Nephron (organoid): Measurements from ENCODE around the gene C2CD3.
A peak's percentile ranks its signal among the peaks of the same experiment; 100 is the strongest.

Source experiments
- H3K27ac Mint-ChIP-seq, 3 experiments: 2 replicates each; pipeline ENCODE4 v1.8.0; 2020; ENCODE audit warnings: mixed read lengths in 3 of 3, mild to moderate bottlenecking in 2 of 3, moderate library complexity in 1 of 3
- H3K27me3 Mint-ChIP-seq: 2 replicates; pipeline ENCODE4 v1.8.0; 2021; ENCODE audit warnings: low read depth, mild to moderate bottlenecking, moderate library complexity, mixed read lengths
- H3K36me3 Mint-ChIP-seq: 2 replicates; pipeline ENCODE4 v1.8.0; 2020; ENCODE audit warnings: low read depth, mixed read lengths
- H3K4me1 Mint-ChIP-seq: 2 replicates; pipeline ENCODE4 v1.8.0; 2020; ENCODE audit warnings: mixed read lengths
- H3K4me3 Mint-ChIP-seq, 3 experiments: 2 replicates each; pipeline ENCODE4 v1.8.0; 2020; ENCODE audit warnings: mild to moderate bottlenecking in 3 of 3, mixed read lengths in 3 of 3, moderate library complexity in 2 of 3
- H3K9me3 Mint-ChIP-seq: 2 replicates; pipeline ENCODE4 v1.8.0; 2020; ENCODE audit warnings: mixed read lengths
- TF ChIP-seq, protein P1 (sequence below), 3 experiments: fragments of 200-600 bp; sonication (generic); IDR thresholded peaks; one replicate each; pipeline ENCODE4 v1.5.0; 2021; ENCODE audit warnings: antibody characterized with exemption in 3 of 3; ENCODE audit not compliant: unreplicated experiment in 3 of 3

Gene C2CD3

DNA sequence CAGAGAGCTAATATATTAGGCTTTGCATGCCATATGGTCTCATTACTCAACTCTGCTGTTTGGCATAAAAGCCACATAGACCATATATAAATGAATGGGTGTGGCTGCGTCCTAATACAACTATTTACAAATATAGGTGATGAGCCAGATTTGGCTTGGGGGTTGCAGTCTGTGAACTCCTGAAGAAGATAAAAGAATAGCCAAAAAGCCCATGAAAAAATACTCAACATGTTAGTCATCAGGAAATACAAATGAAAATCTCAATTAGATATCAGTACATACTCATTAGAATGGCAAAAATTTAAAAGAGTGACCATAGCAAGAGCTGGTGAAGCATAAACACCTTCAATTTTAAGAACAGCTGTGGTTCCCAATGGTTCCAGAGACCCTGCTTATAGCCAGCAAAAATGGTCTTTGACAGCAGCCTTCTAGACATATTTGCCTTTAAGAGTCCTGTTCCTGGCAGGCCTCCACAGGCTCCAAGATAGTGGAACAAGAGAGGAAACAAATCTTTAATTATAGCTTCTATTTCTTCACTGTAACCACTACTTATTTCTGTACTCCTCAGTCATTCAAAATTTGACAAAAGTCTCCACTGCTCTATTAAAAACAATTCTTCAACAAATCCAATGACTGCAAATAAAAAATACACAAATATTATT, 16.1 kb downstream of the C2CD3 start:
- Mint-ChIP-seq H3K27ac (peak overlapping the region in 1 of 3 experiments; percentile 24), H3K9me3 (peaks cover 10% of the 10 kb centered on the region), H3K36me3 (peaks cover 56% of the 10 kb centered on the region), H3K4me1 (peaks cover 6% of the 10 kb centered on the region), H3K4me3 (no peak overlapping the region), H3K27me3 (no peaks in the 10 kb centered on the region)
- TF ChIP-seq, protein P1, sequence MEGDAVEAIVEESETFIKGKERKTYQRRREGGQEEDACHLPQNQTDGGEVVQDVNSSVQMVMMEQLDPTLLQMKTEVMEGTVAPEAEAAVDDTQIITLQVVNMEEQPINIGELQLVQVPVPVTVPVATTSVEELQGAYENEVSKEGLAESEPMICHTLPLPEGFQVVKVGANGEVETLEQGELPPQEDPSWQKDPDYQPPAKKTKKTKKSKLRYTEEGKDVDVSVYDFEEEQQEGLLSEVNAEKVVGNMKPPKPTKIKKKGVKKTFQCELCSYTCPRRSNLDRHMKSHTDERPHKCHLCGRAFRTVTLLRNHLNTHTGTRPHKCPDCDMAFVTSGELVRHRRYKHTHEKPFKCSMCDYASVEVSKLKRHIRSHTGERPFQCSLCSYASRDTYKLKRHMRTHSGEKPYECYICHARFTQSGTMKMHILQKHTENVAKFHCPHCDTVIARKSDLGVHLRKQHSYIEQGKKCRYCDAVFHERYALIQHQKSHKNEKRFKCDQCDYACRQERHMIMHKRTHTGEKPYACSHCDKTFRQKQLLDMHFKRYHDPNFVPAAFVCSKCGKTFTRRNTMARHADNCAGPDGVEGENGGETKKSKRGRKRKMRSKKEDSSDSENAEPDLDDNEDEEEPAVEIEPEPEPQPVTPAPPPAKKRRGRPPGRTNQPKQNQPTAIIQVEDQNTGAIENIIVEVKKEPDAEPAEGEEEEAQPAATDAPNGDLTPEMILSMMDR (IDR thresholded peaks at IDR 0.05; ENCODE audit: unreplicated experiment in 3 of 3) = no peak

DNA sequence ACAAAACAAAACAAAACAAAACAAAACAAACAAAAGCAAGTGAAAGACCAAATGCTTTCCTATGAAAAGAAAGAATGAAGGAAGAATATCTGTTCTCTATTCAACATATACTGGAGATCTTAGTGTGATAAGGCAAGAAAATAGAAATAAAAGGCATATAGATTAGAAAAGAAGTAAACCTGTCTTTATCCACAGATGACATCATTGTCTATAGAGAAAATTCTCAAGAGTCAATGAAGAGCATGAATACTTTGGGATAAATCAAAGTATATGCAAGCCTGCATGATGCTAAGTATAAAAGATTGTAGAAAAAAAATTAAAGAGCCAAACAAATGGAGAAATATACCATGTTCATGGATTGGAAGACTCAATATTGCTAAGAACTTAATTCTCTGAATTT, 17.6 kb downstream of the C2CD3 start:
- H3K36me3 Mint-ChIP-seq = peaks cover 52% of the 10 kb centered on the region
- peaks cover 10% of the 10 kb centered on the region for H3K9me3 Mint-ChIP-seq
- TF ChIP-seq, protein P1 (IDR thresholded peaks at IDR 0.05; ENCODE audit: unreplicated experiment in 3 of 3) = no peak
- no peak overlapping the region for H3K4me3 Mint-ChIP-seq
- no peak overlapping the region for H3K27ac Mint-ChIP-seq
- no peaks in the 10 kb centered on the region for H3K27me3 Mint-ChIP-seq
- H3K4me1 Mint-ChIP-seq = peaks cover 6% of the 10 kb centered on the region

DNA sequence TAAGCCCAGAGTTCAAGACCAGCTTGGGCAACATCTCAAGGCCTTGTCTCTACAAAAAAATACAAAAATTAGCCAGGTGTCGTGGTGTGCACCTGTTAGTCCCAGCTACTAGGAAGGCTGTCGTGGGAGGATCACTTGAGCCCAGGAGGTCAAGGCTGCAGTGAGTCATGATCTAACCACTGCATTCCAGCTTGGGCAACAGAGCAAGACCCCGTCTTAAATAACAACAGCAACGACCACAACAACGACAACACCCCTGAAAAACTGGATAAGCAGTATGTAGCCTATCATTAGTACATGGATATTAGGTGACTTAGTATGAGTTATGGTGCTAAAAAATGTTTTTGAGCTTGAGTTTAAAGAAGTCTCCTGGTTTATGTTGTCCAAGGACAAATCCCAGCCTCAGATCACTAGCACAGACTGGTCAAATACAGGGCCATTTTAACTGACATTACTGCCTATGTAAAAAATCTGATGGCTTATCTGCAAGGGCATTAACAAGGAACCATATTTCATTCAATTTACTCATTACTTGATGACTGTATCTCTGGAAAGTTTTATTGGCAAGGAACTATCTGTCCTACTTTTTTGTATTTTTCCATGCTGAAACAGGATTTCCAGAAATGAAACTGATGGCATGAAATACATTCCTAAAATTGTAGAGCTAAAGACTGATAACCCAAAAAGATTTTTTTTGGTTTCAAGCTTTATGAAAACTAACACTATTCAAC, 23.4 kb downstream of the C2CD3 start:
- Mint-ChIP-seq H3K9me3 (no peaks in the 10 kb centered on the region), H3K27ac (no peak overlapping the region), H3K36me3 (peaks cover 23% of the 10 kb centered on the region), H3K4me3 (no peak overlapping the region), H3K4me1 (no peaks in the 10 kb centered on the region), H3K27me3 (no peaks in the 10 kb centered on the region)
- TF ChIP-seq, protein P1 (IDR thresholded peaks at IDR 0.05; ENCODE audit: unreplicated experiment in 3 of 3) = no peak

DNA sequence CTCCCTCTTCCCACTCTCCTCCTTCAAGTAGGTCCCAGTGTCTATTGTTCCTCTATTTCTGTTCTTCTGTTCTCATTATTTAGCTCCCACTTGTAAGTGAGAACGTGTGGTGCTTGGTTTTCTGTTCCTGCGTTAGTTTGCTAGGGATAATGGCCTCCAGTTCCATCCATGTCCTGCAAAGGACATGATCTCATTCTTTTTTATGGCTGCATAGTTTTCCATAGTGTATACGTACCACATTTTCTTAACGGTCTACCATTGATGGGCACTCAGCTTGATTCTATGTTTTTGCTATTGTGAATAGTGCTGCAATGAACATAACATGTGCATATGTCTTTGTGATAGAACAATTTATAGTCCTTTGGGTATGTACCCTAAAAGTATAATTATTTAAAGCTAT, 26.2 kb downstream of the C2CD3 start:
- H3K4me3 Mint-ChIP-seq = no peak overlapping the region
- TF ChIP-seq, protein P1 (IDR thresholded peaks at IDR 0.05; ENCODE audit: unreplicated experiment in 3 of 3) = no peak
- H3K36me3 Mint-ChIP-seq = peaks cover 11% of the 10 kb centered on the region
- peaks cover 13% of the 10 kb centered on the region for H3K4me1 Mint-ChIP-seq
- H3K27me3 Mint-ChIP-seq = no peaks in the 10 kb centered on the region
- no peak overlapping the region for H3K27ac Mint-ChIP-seq
- H3K9me3 Mint-ChIP-seq = no peaks in the 10 kb centered on the region

DNA sequence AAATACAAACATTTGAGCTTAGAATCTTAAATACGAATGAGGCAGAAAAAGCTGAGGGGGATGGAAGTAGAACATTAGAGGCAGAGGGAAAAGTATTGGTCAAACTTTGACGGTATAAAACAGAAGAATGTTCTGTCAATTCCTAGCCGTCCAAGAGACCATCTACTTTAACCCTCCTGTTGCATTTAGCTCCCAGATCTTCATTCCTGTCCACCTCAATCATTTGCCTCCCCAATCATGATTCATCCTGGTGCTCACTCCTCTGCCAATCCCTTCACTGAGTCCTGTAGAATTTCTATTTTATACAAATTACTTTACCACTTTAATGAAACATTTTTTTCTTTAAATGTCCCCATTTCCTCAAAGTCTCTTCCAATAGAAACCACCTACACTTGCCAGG, 28.2 kb downstream of the C2CD3 start:
- TF ChIP-seq, protein P1 (IDR thresholded peaks at IDR 0.05; ENCODE audit: unreplicated experiment in 3 of 3) = no peak
- H3K4me1 Mint-ChIP-seq = peaks cover 31% of the 10 kb centered on the region
- no peaks in the 10 kb centered on the region for H3K27me3 Mint-ChIP-seq
- no peak overlapping the region for H3K4me3 Mint-ChIP-seq
- no peaks in the 10 kb centered on the region for H3K9me3 Mint-ChIP-seq
- H3K36me3 Mint-ChIP-seq = peaks cover 22% of the 10 kb centered on the region
- no peak overlapping the region for H3K27ac Mint-ChIP-seq

DNA sequence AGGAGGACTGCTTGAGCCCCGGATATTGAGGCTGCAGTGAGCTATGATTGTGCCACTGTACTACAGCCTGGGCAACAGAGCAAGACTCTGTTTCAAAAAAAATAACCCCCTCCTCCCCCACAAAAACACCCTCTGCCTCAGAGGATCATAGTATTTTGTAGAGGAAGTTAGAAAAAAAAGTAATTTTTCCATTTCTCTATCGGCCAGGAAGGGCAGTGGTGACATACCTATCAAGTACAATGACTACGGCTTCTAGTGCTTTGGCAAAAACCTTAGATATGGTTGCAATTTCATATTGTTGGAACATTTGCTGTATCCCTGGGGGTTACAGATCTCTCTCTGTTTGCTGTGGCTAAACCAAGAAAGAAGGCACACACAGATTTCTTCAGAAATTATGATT, 28.9 kb downstream of the C2CD3 start:
- Mint-ChIP-seq H3K4me1 (peaks cover 31% of the 10 kb centered on the region), H3K4me3 (no peak overlapping the region), H3K9me3 (no peaks in the 10 kb centered on the region), H3K27ac (no peak overlapping the region), H3K36me3 (peaks cover 25% of the 10 kb centered on the region), H3K27me3 (no peaks in the 10 kb centered on the region)
- TF ChIP-seq, protein P1 (IDR thresholded peaks at IDR 0.05; ENCODE audit: unreplicated experiment in 3 of 3) = no peak
